ENCODE data around the gene CFAP58. TPM values are rescaled to one million over a fixed set of nuclear protein-coding genes. Genes with fewer than 3 reads are reported as not detected.

The CFAP58 gene
- total RNA-seq, 1 experiment from 2014 or later, result 0.31 TPM

GRCh38 chr10:104367904-104368303, 14.3 kb downstream of the CFAP58 start:
- no peaks in the 10 kb centered on the region for H3K9me2 ChIP-seq (ENCODE audit: insufficient read depth)

GRCh38 chr10:104368381-104368780, 14.7 kb downstream of the CFAP58 start:
- TF ChIP-seq CTCF (conservative IDR thresholded peaks at IDR 0.05) (no peak), EZH2 (IDR thresholded peaks at IDR 0.05; ENCODE audit: low read depth) (no peak)
- H3K9me3 ChIP-seq (ENCODE audit: insufficient read depth, low read depth), result no peaks in the 10 kb centered on the region
- H3K9me2 ChIP-seq (ENCODE audit: insufficient read depth), result no peaks in the 10 kb centered on the region
- peaks cover 35% of the 10 kb centered on the region for H3K27me3 ChIP-seq (ENCODE audit: insufficient read depth, low read depth)
- POLR2A ChIA-PET (ENCODE audit: unreplicated experiment), result no interaction called here
- H2AFZ ChIP-seq, result no peak overlapping the region
- no peak for DNase-seq
- H3K4me1 ChIP-seq (replicated peaks; ENCODE audit: insufficient read depth), result no peaks in the 10 kb centered on the region
- no TSS peak for BruUV-seq (replicated peaks)
- H3K79me2 ChIP-seq (ENCODE audit: low read depth), result no peaks in the 10 kb centered on the region
- CTCF ChIA-PET, result no interaction called here
- no peak overlapping the region for H3K4me3 ChIP-seq
- H3K36me3 ChIP-seq (ENCODE audit: low read depth), result no peaks in the 10 kb centered on the region
- intact Hi-C loops (cut with micrococcal nuclease; ENCODE audit: unreplicated experiment), result no loop called here
- no peaks in the 10 kb centered on the region for H4K20me1 ChIP-seq (ENCODE audit: insufficient read depth)
- no peaks in the 10 kb centered on the region for H3F3A ChIP-seq (ENCODE audit: insufficient read depth, low read depth)
- H3K4me2 ChIP-seq, result no peak overlapping the region
- H3K27ac ChIP-seq, result no peak overlapping the region

More at GRCh38 chr10:104367904-104368303, 14.3 kb downstream of the CFAP58 start:
- CTCF ChIA-PET, result no interaction called here
- TF ChIP-seq EZH2 (IDR thresholded peaks at IDR 0.05; ENCODE audit: low read depth) (no peak), CTCF (conservative IDR thresholded peaks at IDR 0.05) (no peak)
- H2AFZ ChIP-seq, result no peak overlapping the region
- no peak overlapping the region for H3K4me3 ChIP-seq
- no TSS peak for BruUV-seq (replicated peaks)
- H3K27ac ChIP-seq, result no peak overlapping the region
- DNase-seq, result no peak
- no peaks in the 10 kb centered on the region for H3K36me3 ChIP-seq (ENCODE audit: low read depth)
- no peaks in the 10 kb centered on the region for H3K79me2 ChIP-seq (ENCODE audit: low read depth)
- H3K9me3 ChIP-seq (ENCODE audit: insufficient read depth, low read depth), result no peaks in the 10 kb centered on the region
- H4K20me1 ChIP-seq (ENCODE audit: insufficient read depth), result no peaks in the 10 kb centered on the region
- intact Hi-C loops (cut with micrococcal nuclease; ENCODE audit: unreplicated experiment), result no loop called here
- no peak overlapping the region for H3K4me2 ChIP-seq
- POLR2A ChIA-PET (ENCODE audit: unreplicated experiment), result interaction anchor here (0.6 kb wide), 1 partner anchor 237 kb away, joined by 3 read pairs; no protein-coding TSS in a partner anchor
- H3K27me3 ChIP-seq (ENCODE audit: insufficient read depth, low read depth), result peaks cover 36% of the 10 kb centered on the region
- no peaks in the 10 kb centered on the region for H3F3A ChIP-seq (ENCODE audit: insufficient read depth, low read depth)
- no peaks in the 10 kb centered on the region for H3K4me1 ChIP-seq (replicated peaks; ENCODE audit: insufficient read depth)

- intact Hi-C loops (cut with micrococcal nuclease; ENCODE audit: unreplicated experiment), result no loop called here
- Histone ChIP-seq H3F3A (ENCODE audit: insufficient read depth, low read depth) (no peaks in the 10 kb centered on the region), H3K4me3 (no peak overlapping the region), H3K9me2 (ENCODE audit: insufficient read depth) (no peaks in the 10 kb centered on the region), H3K27ac (no peak overlapping the region), H3K4me2 (no peak overlapping the region), H4K20me1 (ENCODE audit: insufficient read depth) (no peaks in the 10 kb centered on the region), H3K4me1 (replicated peaks; ENCODE audit: insufficient read depth) (no peaks in the 10 kb centered on the region), H2AFZ (no peak overlapping the region), H3K79me2 (ENCODE audit: low read depth) (no peaks in the 10 kb centered on the region), H3K9me3 (ENCODE audit: insufficient read depth, low read depth) (no peaks in the 10 kb centered on the region), H3K36me3 (ENCODE audit: low read depth) (no peaks in the 10 kb centered on the region), H3K27me3 (ENCODE audit: insufficient read depth, low read depth) (peaks cover 33% of the 10 kb centered on the region)
- BruUV-seq (replicated peaks), result no TSS peak
- POLR2A ChIA-PET (ENCODE audit: unreplicated experiment), result no interaction called here
- no peak for DNase-seq
- CTCF ChIA-PET, result no interaction called here
- no peak for TF ChIP-seq EZH2 (IDR thresholded peaks at IDR 0.05; ENCODE audit: low read depth)
- no peak for TF ChIP-seq CTCF (conservative IDR thresholded peaks at IDR 0.05)
Observed at GRCh38 chr10:104371753-104372152, 18.1 kb downstream of the CFAP58 start.

Data from PC-9 (cell line).